CD4-positive, alpha-beta T cell (primary cell): Measurements from ENCODE around the gene CMTM5. TPM values are rescaled to one million over a fixed set of nuclear protein-coding genes. Genes with fewer than 3 reads are reported as not detected.

Experiments
- ATAC-seq: fragments of 200-7000 bp; cut with Tn5 transposase; one replicate; pipeline ENCODE4 v1.10.0; 2022; ENCODE audit warnings: mild to moderate bottlenecking; ENCODE audit not compliant: poor library complexity
- CTCF ChIA-PET: fragments of 350-600 bp; sonication (Branson Sonifier 250); formaldehyde crosslinking; loops from one replicate; lab custom pipeline; 2021; ENCODE audit warnings: antibody characterized with exemption, inconsistent platforms; lab: Charles Lee
- POLR2A ChIA-PET: fragments of 350-600 bp; sonication (Branson Sonifier 250); formaldehyde crosslinking; loops from one replicate; lab custom pipeline; 2021; ENCODE audit warnings: antibody characterized with exemption, inconsistent platforms; lab: Charles Lee
- DNase-seq, 14 experiments: peaks; one replicate each; pipeline ENCODE4 v3.0.0-alpha.2; 2013 to 2020; ENCODE audit warnings: mixed read lengths in 2 of 14
- H3K27ac ChIP-seq, 2 donors: one replicate each; pipeline versions ENCODE4 v1.5.1 to v1.7.0; 2013; ENCODE audit warnings: low read length in 2 of 2, low read depth in 1 of 2, mild to moderate bottlenecking in 1 of 2
- H3K27me3 ChIP-seq, 2 experiments: 1 replicate in 1 of 2; 2 replicates in 1 of 2; pipeline versions ENCODE4 v1.6.1 to v1.7.0; 2013; ENCODE audit warnings: low read length in 2 of 2, control low read depth in 1 of 2, mild to moderate bottlenecking in 1 of 2, moderate library complexity in 1 of 2; ENCODE audit not compliant: insufficient read depth in 2 of 2, control insufficient read depth in 1 of 2
- H3K36me3 ChIP-seq: one replicate; pipeline ENCODE4 v1.6.1; 2013; ENCODE audit warnings: low read length, control low read depth; ENCODE audit not compliant: insufficient read depth
- H3K4me1 ChIP-seq: one replicate; pipeline ENCODE4 v1.6.1; 2013; ENCODE audit warnings: low read length, control low read depth; ENCODE audit not compliant: insufficient read depth
- H3K4me3 ChIP-seq: one replicate; pipeline ENCODE4 v1.5.1; 2013; ENCODE audit warnings: mild to moderate bottlenecking, low read length, moderate library complexity
- H3K9me3 ChIP-seq, 2 experiments: 1 replicate in 1 of 2; 2 replicates in 1 of 2; pipeline versions ENCODE4 v1.6.1 to v1.7.0; 2013; ENCODE audit warnings: low read length in 2 of 2, mild to moderate bottlenecking in 2 of 2, control low read depth in 1 of 2, moderate library complexity in 1 of 2; ENCODE audit not compliant: control insufficient read depth in 1 of 2, insufficient read depth in 1 of 2
- H3K27ac Mint-ChIP-seq: one replicate; pipeline ENCODE4 v1.8.0; 2020; ENCODE audit warnings: mixed read lengths
- H3K27me3 Mint-ChIP-seq: one replicate; pipeline ENCODE4 v1.8.0; 2021; ENCODE audit warnings: mixed read lengths
- H3K36me3 Mint-ChIP-seq: one replicate; pipeline ENCODE4 v1.8.0; 2021; ENCODE audit warnings: low read depth, mixed read lengths
- H3K4me1 Mint-ChIP-seq: one replicate; pipeline ENCODE4 v1.8.0; 2021; ENCODE audit warnings: low read depth, mixed read lengths
- H3K4me3 Mint-ChIP-seq: one replicate; pipeline ENCODE4 v1.8.0; 2020; ENCODE audit warnings: mild to moderate bottlenecking, mixed read lengths
- H3K9me3 Mint-ChIP-seq: one replicate; pipeline ENCODE4 v1.8.0; 2020; ENCODE audit warnings: mixed read lengths
- CTCF ChIP-seq: fragments of 200-600 bp; IDR thresholded peaks from one replicate; pipeline ENCODE4 v1.8.0; 2022; ENCODE audit warnings: antibody characterized with exemption, mild to moderate bottlenecking
- intact Hi-C, 2 experiments: fragments of 100-400 bp; cut with DNase I in 1 of 2; cut with micrococcal nuclease in 1 of 2; formaldehyde crosslinking; loops; one replicate each; pipeline versions ENCODE4 v1.15.1 to v1.9.0; 2023 to 2025; cut with DNase I, micrococcal nuclease
- total RNA-seq, 174 experiments: library from RNA in 2 of 174; stranded (reverse) in 2 of 174; gene quantifications; one replicate each; pipeline ENCODE4 v1.2.3 and lab custom pipeline; 2021 to 2026

The CMTM5 gene
- total RNA-seq, 2 experiments from 2014 or later, result not detected

DNA sequence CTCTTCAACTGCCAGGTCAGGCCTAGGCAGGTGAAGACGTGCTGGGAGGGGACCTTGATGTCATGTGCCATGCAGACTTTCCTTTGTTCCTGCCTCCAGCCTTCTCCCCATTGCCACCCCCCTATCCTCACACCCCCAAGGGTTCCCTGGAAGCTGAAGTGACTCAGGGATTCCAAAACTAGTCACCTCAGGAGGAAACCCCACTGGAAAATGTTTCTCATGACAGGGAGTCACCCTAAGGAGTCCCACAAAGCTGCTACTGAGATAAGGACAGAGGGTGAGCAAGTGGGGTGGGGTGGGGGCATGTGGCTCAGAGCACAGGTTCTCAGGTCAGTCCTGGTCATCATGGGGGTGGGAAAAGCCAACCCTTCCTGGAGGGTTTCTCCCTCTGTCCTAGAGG, 6.6 kb upstream of the CMTM5 start:
- no peaks in the 10 kb centered on the region for H3K4me1 Mint-ChIP-seq
- TF ChIP-seq CTCF, result no peak
- no peak overlapping the region for H3K27ac Mint-ChIP-seq
- ChIA-PET CTCF (no interaction called here), POLR2A (no interaction called here)
- no peak overlapping the region for H3K4me3 ChIP-seq
- intact Hi-C loops, result no loop called here
- ATAC-seq (no peak), DNase-seq (no peak)
- H3K4me3 Mint-ChIP-seq, result no peak overlapping the region
- H3K27me3 ChIP-seq, result peaks cover 15 to 19% of the 10 kb centered on the region in 2 experiments
- no peaks in the 10 kb centered on the region for H3K36me3 ChIP-seq
- H3K36me3 Mint-ChIP-seq, result no peaks in the 10 kb centered on the region
- peaks cover 25% of the 10 kb centered on the region for H3K27me3 Mint-ChIP-seq
- no peak overlapping the region for H3K27ac ChIP-seq
- no peaks in the 10 kb centered on the region for H3K9me3 ChIP-seq
- peaks cover 5% of the 10 kb centered on the region for H3K4me1 ChIP-seq
- no peaks in the 10 kb centered on the region for H3K9me3 Mint-ChIP-seq

DNA sequence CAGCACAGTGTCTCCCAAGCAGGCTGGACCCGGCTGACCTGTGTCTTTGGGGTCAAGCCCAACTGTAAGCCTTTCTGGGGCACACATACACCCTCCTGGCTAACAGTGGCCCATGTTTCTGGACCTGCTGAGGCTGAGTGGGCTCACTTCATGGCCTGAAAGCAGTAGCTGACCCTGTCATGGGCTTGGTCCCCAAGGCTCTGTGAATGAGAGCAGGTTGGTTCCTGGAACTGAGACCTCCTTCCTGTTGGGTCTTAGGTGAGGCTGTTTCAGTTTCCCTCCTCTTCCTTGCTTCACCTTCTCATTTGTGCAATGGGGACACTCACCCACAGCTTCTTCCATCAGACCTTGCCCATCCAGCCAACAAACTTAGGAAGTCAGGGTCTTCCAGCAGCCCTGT, 5.0 kb upstream of the CMTM5 start:
- Mint-ChIP-seq H3K27me3 (peaks cover 20% of the 10 kb centered on the region), H3K36me3 (no peaks in the 10 kb centered on the region), H3K4me1 (no peaks in the 10 kb centered on the region), H3K4me3 (no peak overlapping the region), H3K9me3 (no peaks in the 10 kb centered on the region), H3K27ac (no peak overlapping the region)
- ATAC-seq (no peak), DNase-seq (no peak)
- Histone ChIP-seq H3K36me3 (no peaks in the 10 kb centered on the region), H3K4me3 (no peak overlapping the region), H3K4me1 (no peaks in the 10 kb centered on the region), H3K27ac (no peak overlapping the region), H3K27me3 (peaks cover 11% of the 10 kb centered on the region in 2 experiments), H3K9me3 (no peaks in the 10 kb centered on the region)
- intact Hi-C loops, result no loop called here
- no peak for TF ChIP-seq CTCF
- ChIA-PET POLR2A (no interaction called here), CTCF (no interaction called here)

GRCh38 chr14:23372509-23372908, 4.3 kb upstream of the CMTM5 start, which contains the start of gene IL25:
IL25 (plus strand) TSS chr14:23372809.
- no peaks in the 10 kb centered on the region for H3K4me1 ChIP-seq
- POLR2A ChIA-PET, result no interaction called here
- no peaks in the 10 kb centered on the region for H3K9me3 Mint-ChIP-seq
- CTCF ChIA-PET, result no interaction called here
- H3K27me3 Mint-ChIP-seq, result peaks cover 14% of the 10 kb centered on the region
- no peak for TF ChIP-seq CTCF
- ATAC-seq (no peak), DNase-seq (no peak)
- no peak within 1 kb of the TSS for H3K27ac ChIP-seq
- H3K4me1 Mint-ChIP-seq, result no peaks in the 10 kb centered on the region
- H3K36me3 ChIP-seq, result no peaks in the 10 kb centered on the region
- no peaks in the 10 kb centered on the region for H3K9me3 ChIP-seq
- peaks cover 5 to 6% of the 10 kb centered on the region in 2 experiments for H3K27me3 ChIP-seq
- no peak within 1 kb of the TSS for H3K4me3 ChIP-seq
- intact Hi-C loops, result no loop called here
- no peak within 1 kb of the TSS for H3K27ac Mint-ChIP-seq
- no peak within 1 kb of the TSS for H3K4me3 Mint-ChIP-seq
- H3K36me3 Mint-ChIP-seq, result no peaks in the 10 kb centered on the region
